GM15510 (cell line): Measurements from ENCODE around the gene TBRG4.

Source experiments
- POLR2A ChIP-seq: IDR thresholded peaks from 3 replicates; pipeline ENCODE4 v1.6.1; 2011; ENCODE audit warnings: borderline replicate concordance; ENCODE audit not compliant: insufficient read length; ENCODE audit errors: extremely low read depth

Gene TBRG4

GRCh38 chr7:45092100-45092930 lies 19.2 kb downstream of the TBRG4 start:
- no peak for TF ChIP-seq POLR2A

GRCh38 chr7:45089341-45089891 lies 22.1 kb downstream of the TBRG4 start:
- no peak for TF ChIP-seq POLR2A

GRCh38 chr7:45088821-45089340 lies 22.6 kb downstream of the TBRG4 start, which contains the start of gene NACAD:
NACAD (minus strand) TSS chr7:45088969; CDS start chr7:45088894, 75 bp downstream.
- no peak for TF ChIP-seq POLR2A

- no peak for TF ChIP-seq POLR2A
These were observed 23.3 kb downstream of the TBRG4 start for GRCh38 chr7:45088146-45088701.

- TF ChIP-seq POLR2A: no peak
These were observed 24.0 kb downstream of the TBRG4 start for GRCh38 chr7:45087301-45088145.

- no peak for TF ChIP-seq POLR2A
These were observed 25.0 kb downstream of the TBRG4 start for GRCh38 chr7:45086331-45087065.

GRCh38 chr7:45085619-45086200 lies 25.8 kb downstream of the TBRG4 start:
- no peak for TF ChIP-seq POLR2A

- TF ChIP-seq POLR2A: no peak
These were observed 26.4 kb downstream of the TBRG4 start for GRCh38 chr7:45084901-45085618.

- no peak for TF ChIP-seq POLR2A
These were observed 27.2 kb downstream of the TBRG4 start for GRCh38 chr7:45084336-45084735.

- no peak for TF ChIP-seq POLR2A
These were observed 28.6 kb downstream of the TBRG4 start for GRCh38 chr7:45082831-45083331.

GRCh38 chr7:45082031-45082830 lies 29.3 kb downstream of the TBRG4 start:
- no peak for TF ChIP-seq POLR2A

GRCh38 chr7:45081670-45081974 lies 29.9 kb downstream of the TBRG4 start:
- no peak for TF ChIP-seq POLR2A
